Cortex of kidney (tissue), 1 donor: Measurements from ENCODE around the gene NUDT19.
"Not testable (repeated sequence)": the region's sequence is repeated elsewhere in the genome, so short reads cannot be mapped to it uniquely, and the experiment has no call there.

Source experiments
- DNase-seq: peaks from one replicate; lab custom pipeline; 2025; lab: John Stamatoyannopoulos, UW

Gene NUDT19

GRCh38 chr19:32691291-32691951 lies at the start of gene NUDT19:
Gene NUDT19 (plus strand): TSS chr19:32691821. CDS start chr19:32691961, 140 bp downstream.
- DNase-seq, result no peak

GRCh38 chr19:32642771-32643170 lies 48.9 kb upstream of the NUDT19 start:
- DNase-seq, result no peak

- no peak for DNase-seq
Observed at GRCh38 chr19:32646556-32646955, 45.1 kb upstream of the NUDT19 start.

GRCh38 chr19:32647361-32647760 lies 44.3 kb upstream of the NUDT19 start:
- DNase-seq, result no peak

GRCh38 chr19:32649751-32650150 lies 41.9 kb upstream of the NUDT19 start:
- no peak for DNase-seq

GRCh38 chr19:32650671-32651070 lies 41.0 kb upstream of the NUDT19 start:
- DNase-seq, result no peak

GRCh38 chr19:32651729-32652140 lies 39.9 kb upstream of the NUDT19 start:
- DNase-seq, result no peak

- DNase-seq, result not testable (repeated sequence)
Observed at GRCh38 chr19:32652331-32652730, 39.3 kb upstream of the NUDT19 start.

GRCh38 chr19:32652894-32653598 lies 38.6 kb upstream of the NUDT19 start:
- DNase-seq, result no peak

- no peak for DNase-seq
Observed at GRCh38 chr19:32653599-32653915, 38.1 kb upstream of the NUDT19 start.

GRCh38 chr19:32656379-32656778 lies 35.2 kb upstream of the NUDT19 start:
- DNase-seq, result not testable (repeated sequence)

GRCh38 chr19:32658075-32658474 lies 33.5 kb upstream of the NUDT19 start:
- DNase-seq, result no peak

GRCh38 chr19:32658527-32658926 lies 33.1 kb upstream of the NUDT19 start:
- no peak for DNase-seq

GRCh38 chr19:32661318-32661717 lies 30.3 kb upstream of the NUDT19 start:
- DNase-seq, result no peak

- DNase-seq, result no peak
Observed at GRCh38 chr19:32662186-32662585, 29.4 kb upstream of the NUDT19 start.

- no peak for DNase-seq
Observed at GRCh38 chr19:32666084-32666483, 25.5 kb upstream of the NUDT19 start.

GRCh38 chr19:32669310-32669709 lies 22.3 kb upstream of the NUDT19 start:
- no peak for DNase-seq

- no peak for DNase-seq
Observed at GRCh38 chr19:32671883-32672593, 19.6 kb upstream of the NUDT19 start.

- no peak for DNase-seq
Observed at GRCh38 chr19:32672841-32673240, 18.8 kb upstream of the NUDT19 start.

GRCh38 chr19:32673573-32673972 lies 18.0 kb upstream of the NUDT19 start:
- DNase-seq, result no peak

GRCh38 chr19:32674153-32674930 lies 17.3 kb upstream of the NUDT19 start:
- no peak for DNase-seq
